K562 (cell line): ENCODE data around the gene NEB. TPM values are rescaled to one million over a fixed set of nuclear protein-coding genes. Genes with fewer than 3 reads are reported as not detected.

ENCODE experiments used
- KLF6 ChIP-seq: fragments of 250-450 bp; sonication (Bioruptor Pico); IDR thresholded peaks from 2 replicates; pipeline ENCODE4 v1.4.0; 2020; ENCODE audit warnings: mild to moderate bottlenecking, moderate library complexity, borderline replicate concordance
- MTA1 ChIP-seq: fragments of 450-650 bp; IDR thresholded peaks from 2 replicates; pipeline ENCODE4 v1.6.1; 2017; ENCODE audit warnings: borderline replicate concordance
- SMARCA5 ChIP-seq: fragments of 450-650 bp; IDR thresholded peaks from 2 replicates; pipeline ENCODE4 v1.6.1; 2016
- TCF3 ChIP-seq: sonication (generic); formaldehyde crosslinking; IDR thresholded peaks from 2 replicates; pipeline ENCODE4 v1.4.0; 2020; ENCODE audit warnings: mild to moderate bottlenecking, missing genetic modification reagents
- THRAP3 ChIP-seq: fragments of 450-650 bp; IDR thresholded peaks from 2 replicates; pipeline ENCODE4 v1.6.1; 2016; ENCODE audit warnings: mild to moderate bottlenecking, inconsistent platforms, borderline replicate concordance
- ZBTB49 ChIP-seq: sonication (generic); formaldehyde crosslinking; IDR thresholded peaks from 2 replicates; pipeline ENCODE4 v1.8.0; 2022; ENCODE audit warnings: missing genetic modification reagents, mild to moderate bottlenecking, borderline replicate concordance
- ZNF311 ChIP-seq: fragments of 250-450 bp; sonication (Bioruptor Pico); IDR thresholded peaks from 2 replicates; pipeline ENCODE4 v1.4.0; 2020; ENCODE audit warnings: mild to moderate bottlenecking, moderate library complexity
- ZNF384 ChIP-seq: IDR thresholded peaks from 2 replicates; pipeline ENCODE4 v1.6.1; 2012; ENCODE audit warnings: low read depth, low read length, improper control_type of control experiment
- ZNF444 ChIP-seq: fragments of 250-450 bp; sonication (Bioruptor Pico); IDR thresholded peaks from 2 replicates; pipeline ENCODE4 v1.4.0; 2020; ENCODE audit warnings: mild to moderate bottlenecking, moderate library complexity
- polyA plus RNA-seq, 8 experiments: library from polyadenylated mRNA; depleted of rRNA in 4 of 8; stranded (reverse) in 5 of 8; unstranded in 3 of 8; fragments of >200 nt; fragmentation: Nextera tagmentation in 2 of 8; fragmentation: Illumina TruSeq in 1 of 8; extraction: Ambion mirVana in 2 of 8; extraction: Trizol in 1 of 8; gene quantifications; 2 replicates each; pipeline versions ENCODE4 v1.2.1 to v1.2.3, GENCODE V29; 2011 to 2014; ENCODE audit warnings: inconsistent platforms in 1 of 8, missing spikeins in 1 of 8
- total RNA-seq, 7 experiments: library from RNA; depleted of rRNA in 6 of 7; stranded (reverse); fragments of >200 nt in 6 of 7; fragmentation: Illumina TruSeq in 2 of 7; extraction: Trizol in 2 of 7; gene quantifications; 2 replicates each; pipeline versions ENCODE4 v1.2.1 to v1.2.3, GENCODE V29; 2011 to 2021; ENCODE audit warnings: low replicate concordance in 1 of 7
- TF ChIP-seq, protein P1 (sequence below), 2 experiments: fragments of 450-650 bp in 1 of 2; sonication (generic) in 1 of 2; formaldehyde crosslinking in 1 of 2; IDR thresholded peaks; 2 replicates each; pipeline versions ENCODE4 v1.7.1 to v1.9.0; 2016 to 2022; ENCODE audit warnings: inconsistent platforms in 1 of 2, mild to moderate bottlenecking in 1 of 2, missing genetic modification reagents in 1 of 2
- TF ChIP-seq, protein P2 (sequence below): fragments of 200-800 bp; sonication (Bioruptor generic); IDR thresholded peaks from 2 replicates; pipeline ENCODE4 v1.6.1; 2017; ENCODE audit warnings: missing genetic modification characterization, missing compliant biosample characterization

The NEB gene
- total and polyA plus RNA-seq, 9 of the 15 experiments (the other 6 are each of a cell fraction or from before 2014, with no cell fraction given) = 1.7 to 3.8 (median 2.9) TPM

DNA sequence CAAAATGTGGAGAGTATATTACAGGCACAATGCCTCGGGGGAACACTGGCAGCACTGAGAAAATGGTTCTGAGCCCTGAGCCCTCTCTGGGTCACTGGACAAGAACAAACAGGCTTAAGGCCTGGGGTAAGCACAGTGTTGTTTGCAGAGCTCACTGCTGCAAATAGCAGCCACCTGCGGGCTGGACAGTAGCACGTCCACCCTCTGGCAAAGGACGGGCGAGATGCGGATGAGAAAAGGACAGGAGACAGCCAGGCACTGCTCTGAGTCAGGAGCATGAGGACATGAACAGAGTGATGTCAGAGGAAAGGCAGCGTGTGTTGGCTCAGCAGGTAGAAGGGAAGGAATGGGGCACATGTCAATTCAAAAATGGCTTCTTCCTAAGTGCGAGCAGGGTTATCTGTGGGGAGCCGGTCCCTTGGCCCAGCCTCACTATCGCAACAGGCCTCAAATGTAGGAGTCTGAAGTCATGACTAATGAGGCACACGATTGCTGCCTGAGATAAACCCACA lies 25.9 kb upstream of the NEB start (continued):
- TF ChIP-seq, protein P1, sequence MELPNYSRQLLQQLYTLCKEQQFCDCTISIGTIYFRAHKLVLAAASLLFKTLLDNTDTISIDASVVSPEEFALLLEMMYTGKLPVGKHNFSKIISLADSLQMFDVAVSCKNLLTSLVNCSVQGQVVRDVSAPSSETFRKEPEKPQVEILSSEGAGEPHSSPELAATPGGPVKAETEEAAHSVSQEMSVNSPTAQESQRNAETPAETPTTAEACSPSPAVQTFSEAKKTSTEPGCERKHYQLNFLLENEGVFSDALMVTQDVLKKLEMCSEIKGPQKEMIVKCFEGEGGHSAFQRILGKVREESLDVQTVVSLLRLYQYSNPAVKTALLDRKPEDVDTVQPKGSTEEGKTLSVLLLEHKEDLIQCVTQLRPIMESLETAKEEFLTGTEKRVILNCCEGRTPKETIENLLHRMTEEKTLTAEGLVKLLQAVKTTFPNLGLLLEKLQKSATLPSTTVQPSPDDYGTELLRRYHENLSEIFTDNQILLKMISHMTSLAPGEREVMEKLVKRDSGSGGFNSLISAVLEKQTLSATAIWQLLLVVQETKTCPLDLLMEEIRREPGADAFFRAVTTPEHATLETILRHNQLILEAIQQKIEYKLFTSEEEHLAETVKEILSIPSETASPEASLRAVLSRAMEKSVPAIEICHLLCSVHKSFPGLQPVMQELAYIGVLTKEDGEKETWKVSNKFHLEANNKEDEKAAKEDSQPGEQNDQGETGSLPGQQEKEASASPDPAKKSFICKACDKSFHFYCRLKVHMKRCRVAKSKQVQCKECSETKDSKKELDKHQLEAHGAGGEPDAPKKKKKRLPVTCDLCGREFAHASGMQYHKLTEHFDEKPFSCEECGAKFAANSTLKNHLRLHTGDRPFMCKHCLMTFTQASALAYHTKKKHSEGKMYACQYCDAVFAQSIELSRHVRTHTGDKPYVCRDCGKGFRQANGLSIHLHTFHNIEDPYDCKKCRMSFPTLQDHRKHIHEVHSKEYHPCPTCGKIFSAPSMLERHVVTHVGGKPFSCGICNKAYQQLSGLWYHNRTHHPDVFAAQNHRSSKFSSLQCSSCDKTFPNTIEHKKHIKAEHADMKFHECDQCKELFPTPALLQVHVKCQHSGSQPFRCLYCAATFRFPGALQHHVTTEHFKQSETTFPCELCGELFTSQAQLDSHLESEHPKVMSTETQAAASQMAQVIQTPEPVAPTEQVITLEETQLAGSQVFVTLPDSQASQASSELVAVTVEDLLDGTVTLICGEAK (IDR thresholded peaks at IDR 0.05) = peak; percentile 54; the same call in 1 of the 2 replicates
- TF ChIP-seq, protein P1 (CRISPR knock-in tag; IDR thresholded peaks at IDR 0.05) = no peak
- TF ChIP-seq TCF3 (CRISPR knock-in tag) = peak; percentile 74
- no peak for TF ChIP-seq ZBTB49 (CRISPR knock-in tag)
- TF ChIP-seq KLF6 (CRISPR knock-in tag) = peak; percentile 89; the same call in 1 of the 2 replicates
- TF ChIP-seq ZNF444 (CRISPR knock-in tag) = 0 out of 2 replicates have a peak, but pooled peaks have one; percentile 42
- 0 out of 2 replicates have a peak, but pooled peaks have one; percentile 3 for TF ChIP-seq ZNF384
- peak; percentile 74; the same call in 1 of the 2 replicates for TF ChIP-seq SMARCA5
- TF ChIP-seq, protein P2, sequence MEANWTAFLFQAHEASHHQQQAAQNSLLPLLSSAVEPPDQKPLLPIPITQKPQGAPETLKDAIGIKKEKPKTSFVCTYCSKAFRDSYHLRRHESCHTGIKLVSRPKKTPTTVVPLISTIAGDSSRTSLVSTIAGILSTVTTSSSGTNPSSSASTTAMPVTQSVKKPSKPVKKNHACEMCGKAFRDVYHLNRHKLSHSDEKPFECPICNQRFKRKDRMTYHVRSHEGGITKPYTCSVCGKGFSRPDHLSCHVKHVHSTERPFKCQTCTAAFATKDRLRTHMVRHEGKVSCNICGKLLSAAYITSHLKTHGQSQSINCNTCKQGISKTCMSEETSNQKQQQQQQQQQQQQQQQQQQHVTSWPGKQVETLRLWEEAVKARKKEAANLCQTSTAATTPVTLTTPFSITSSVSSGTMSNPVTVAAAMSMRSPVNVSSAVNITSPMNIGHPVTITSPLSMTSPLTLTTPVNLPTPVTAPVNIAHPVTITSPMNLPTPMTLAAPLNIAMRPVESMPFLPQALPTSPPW (CRISPR knock-in tag) = no peak; the same call in 1 of the 2 replicates
- peak; percentile 54; the same call in 1 of the 2 replicates for TF ChIP-seq MTA1
- no peak for TF ChIP-seq THRAP3
- peak; percentile 85; the same call in 1 of the 2 replicates for TF ChIP-seq ZNF311 (CRISPR knock-in tag)
